GM19193 (cell line): ENCODE data around the gene USP10.

Source experiments
- POLR2A ChIP-seq: IDR thresholded peaks from 4 replicates; pipeline ENCODE4 v1.6.1; 2011; ENCODE audit not compliant: insufficient read depth, insufficient read length; ENCODE audit errors: extremely low read depth

The USP10 gene

GRCh38 chr16:84761448-84762368 is 61.9 kb downstream of the USP10 start:
- no peak for TF ChIP-seq POLR2A

- TF ChIP-seq POLR2A: no peak
Measured at GRCh38 chr16:84763164-84763563, 63.4 kb downstream of the USP10 start.

GRCh38 chr16:84763629-84764028 is 63.8 kb downstream of the USP10 start:
- TF ChIP-seq POLR2A: no peak

- TF ChIP-seq POLR2A: no peak
Measured at GRCh38 chr16:84764970-84765369, 65.2 kb downstream of the USP10 start.

GRCh38 chr16:84765616-84766580 is 66.1 kb downstream of the USP10 start:
- no peak for TF ChIP-seq POLR2A

- no peak for TF ChIP-seq POLR2A
Measured at GRCh38 chr16:84766978-84767773, 67.4 kb downstream of the USP10 start.

- no peak for TF ChIP-seq POLR2A
Measured at GRCh38 chr16:84768061-84768807, 68.4 kb downstream of the USP10 start.

- no peak for TF ChIP-seq POLR2A
Measured at GRCh38 chr16:84768808-84769197, 69.0 kb downstream of the USP10 start.

- TF ChIP-seq POLR2A: no peak
Measured at GRCh38 chr16:84769416-84769815, 69.6 kb downstream of the USP10 start.

- TF ChIP-seq POLR2A: no peak
Measured at GRCh38 chr16:84773312-84773711, 73.5 kb downstream of the USP10 start.

- no peak for TF ChIP-seq POLR2A
Measured at GRCh38 chr16:84774810-84775209, 75.0 kb downstream of the USP10 start.

- no peak for TF ChIP-seq POLR2A
Measured at GRCh38 chr16:84775262-84775810, 75.5 kb downstream of the USP10 start.

GRCh38 chr16:84777435-84777834 is 77.6 kb downstream of the USP10 start:
- TF ChIP-seq POLR2A: no peak

GRCh38 chr16:84778720-84779119 is 78.9 kb downstream of the USP10 start:
- no peak for TF ChIP-seq POLR2A

- no peak for TF ChIP-seq POLR2A
Measured at GRCh38 chr16:84780063-84780462, 80.3 kb downstream of the USP10 start.
